NCI-H460 (cell line): ENCODE data around the gene CDC73. TPM values are rescaled to one million over a fixed set of nuclear protein-coding genes. Genes with fewer than 3 reads are reported as not detected.
"Not testable (repeated sequence)": the region's sequence is repeated elsewhere in the genome, so short reads cannot be mapped to it uniquely, and the experiment has no call there.

Experiments
- DNase-seq: peaks from one replicate; pipeline ENCODE4 v3.0.0-alpha.2; 2016; ENCODE audit warnings: low read depth; ENCODE audit errors: extremely low read depth
- total RNA-seq: library from RNA; depleted of rRNA; stranded (reverse); fragments of >200 nt; shearing (Covaris generic); gene quantifications from 2 replicates; pipeline ENCODE4 v1.2.3, GENCODE V29; 2014

CDC73 gene
- total RNA-seq, 1 experiment from 2014 or later: 42.8 TPM

DNA sequence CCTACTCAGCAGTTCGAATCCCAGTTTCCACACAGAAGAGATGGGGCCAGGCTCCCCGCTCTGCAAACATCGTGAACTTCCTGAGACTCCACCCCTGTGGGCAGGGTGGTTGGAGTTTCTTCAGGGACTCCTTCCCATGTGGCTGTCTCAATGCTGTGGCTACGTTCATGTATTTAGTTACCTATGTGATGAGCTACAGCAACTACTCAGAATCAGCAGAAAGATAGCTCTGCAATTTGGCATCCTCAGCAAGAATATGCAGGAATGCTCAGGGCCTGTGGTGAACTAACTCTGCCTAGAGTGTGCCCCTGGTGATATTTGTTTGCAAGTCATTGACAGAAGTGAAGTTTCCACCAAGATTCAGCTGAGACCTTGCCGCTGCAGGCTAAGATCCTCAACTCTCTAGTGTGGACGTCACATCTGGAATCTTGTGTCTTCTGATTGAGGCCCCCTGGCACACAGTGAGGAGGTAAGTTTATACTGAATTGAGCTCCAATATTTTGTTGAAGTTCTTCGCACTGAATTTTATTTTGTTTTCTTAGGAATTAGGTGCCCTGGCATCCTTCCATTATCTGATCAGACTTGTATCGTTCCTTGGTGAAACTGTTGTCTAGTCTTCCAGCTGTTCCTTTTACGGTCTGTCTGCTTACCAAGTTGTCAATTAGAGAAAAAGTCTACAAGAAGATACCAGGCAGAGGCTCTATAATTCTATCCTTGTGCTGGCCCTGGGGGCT, 8.4 kb upstream of the CDC73 start:
- no peak for DNase-seq

DNA sequence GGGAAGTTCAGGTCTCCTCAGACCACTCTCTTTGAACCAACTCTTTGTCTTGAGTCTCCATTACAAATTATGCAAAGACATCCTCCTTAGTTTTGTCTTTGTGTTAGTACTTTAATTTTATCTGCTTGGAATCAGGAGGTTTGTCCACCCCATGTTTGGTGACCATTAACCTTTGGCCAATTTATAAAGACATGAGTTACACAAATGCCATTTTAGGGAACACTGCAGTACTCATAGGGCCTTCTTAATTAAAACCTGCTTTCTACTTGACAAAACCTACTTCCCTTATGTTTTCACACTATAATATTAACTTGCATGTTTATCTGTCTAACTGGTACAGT, 7.9 kb upstream of the CDC73 start:
- no peak for DNase-seq

DNA sequence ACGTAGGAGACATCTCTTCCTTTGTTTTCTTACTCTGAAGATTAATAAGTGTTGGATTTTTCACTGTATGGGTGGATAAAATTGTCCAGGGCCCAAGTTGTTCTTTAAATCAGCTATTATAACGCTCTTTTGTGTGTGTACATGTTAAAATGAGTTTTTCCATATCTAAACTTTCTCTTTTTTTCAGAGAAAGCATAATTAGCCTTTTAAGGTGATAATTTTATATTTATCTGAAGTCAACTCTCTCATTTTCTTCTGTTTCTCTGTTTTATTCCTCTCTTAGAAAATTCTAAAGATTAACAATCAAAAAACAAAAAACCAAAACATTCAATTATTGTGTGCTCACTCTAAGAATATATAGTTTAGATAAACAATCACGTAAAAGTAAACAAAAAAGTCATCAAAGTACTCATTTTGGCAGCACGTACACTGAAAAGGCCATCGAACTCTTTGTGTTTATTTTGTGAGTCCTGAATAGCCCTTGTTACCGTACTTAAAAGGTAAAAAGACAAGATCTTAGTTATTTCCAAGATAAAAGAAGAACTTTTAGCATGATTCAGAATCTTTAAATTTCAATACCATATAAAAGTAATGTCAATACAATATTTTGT, 7.2 kb upstream of the CDC73 start:
- DNase-seq: no peak

DNA sequence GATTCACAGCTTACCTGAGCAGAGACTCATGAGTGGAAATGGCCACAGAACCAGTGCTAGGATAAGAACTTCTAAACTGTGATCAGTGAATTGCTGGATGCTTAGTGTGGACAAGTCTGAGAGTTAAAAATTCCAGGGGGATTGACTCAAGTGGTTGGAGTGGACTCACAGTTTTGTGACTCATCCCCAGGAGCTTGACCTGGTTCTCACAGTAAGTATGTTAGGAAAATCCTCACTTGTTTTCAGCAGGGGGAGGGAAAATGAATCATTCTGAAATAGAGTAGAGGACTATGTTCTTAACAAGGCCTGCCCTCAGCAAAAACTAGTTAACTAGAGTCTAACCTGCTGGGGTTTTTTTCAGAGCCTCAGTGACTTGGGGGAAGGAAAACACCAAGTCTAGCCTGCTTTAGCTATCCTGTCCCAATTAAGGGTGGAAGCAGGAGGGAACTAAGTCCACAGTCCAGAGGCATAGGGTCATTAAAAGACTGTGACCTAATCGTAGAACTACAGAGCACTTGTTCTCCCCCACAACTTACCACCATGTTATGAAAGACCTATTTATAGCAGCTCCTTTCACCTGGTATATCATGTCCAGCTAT, 6.1 kb upstream of the CDC73 start:
- DNase-seq: peak; percentile 84

DNA sequence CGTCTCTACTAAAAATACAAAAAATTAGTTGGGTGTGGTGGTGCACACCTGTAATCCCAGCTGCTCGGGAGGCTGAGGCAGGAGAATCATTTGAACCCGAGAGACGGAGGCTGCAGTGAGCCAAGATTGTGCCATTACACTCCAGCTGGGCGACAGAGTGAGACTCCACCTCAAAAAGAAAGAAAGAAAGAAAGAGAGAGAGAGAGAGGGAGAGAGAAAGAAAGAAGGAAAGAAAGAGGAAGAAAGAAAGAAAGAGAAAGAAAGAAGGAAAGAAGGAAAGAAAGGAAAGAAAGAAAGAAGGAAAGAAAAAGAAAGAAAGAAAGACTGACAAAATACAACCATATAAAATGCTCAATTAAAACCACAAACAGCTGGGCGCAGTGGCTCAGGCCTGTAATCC, 4.7 kb upstream of the CDC73 start:
- not testable (repeated sequence) for DNase-seq

DNA sequence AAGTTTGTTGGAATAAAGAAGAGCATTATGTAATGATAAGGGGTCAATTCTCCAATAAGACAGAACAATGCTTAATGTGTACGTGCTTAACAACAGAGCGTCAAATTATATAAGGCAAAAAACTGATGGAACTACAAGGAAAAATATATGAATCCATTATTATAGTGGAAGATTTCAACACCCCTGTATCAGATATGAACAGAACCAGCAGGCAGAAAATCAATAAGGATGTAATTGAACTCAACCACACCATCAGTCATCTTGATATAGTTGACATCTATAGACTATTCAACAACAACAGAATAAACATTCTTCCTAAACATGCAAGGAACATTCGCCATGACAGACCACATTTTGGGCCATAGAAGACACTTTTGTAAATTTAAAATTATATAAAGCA, 3.6 kb upstream of the CDC73 start:
- DNase-seq: no peak

DNA sequence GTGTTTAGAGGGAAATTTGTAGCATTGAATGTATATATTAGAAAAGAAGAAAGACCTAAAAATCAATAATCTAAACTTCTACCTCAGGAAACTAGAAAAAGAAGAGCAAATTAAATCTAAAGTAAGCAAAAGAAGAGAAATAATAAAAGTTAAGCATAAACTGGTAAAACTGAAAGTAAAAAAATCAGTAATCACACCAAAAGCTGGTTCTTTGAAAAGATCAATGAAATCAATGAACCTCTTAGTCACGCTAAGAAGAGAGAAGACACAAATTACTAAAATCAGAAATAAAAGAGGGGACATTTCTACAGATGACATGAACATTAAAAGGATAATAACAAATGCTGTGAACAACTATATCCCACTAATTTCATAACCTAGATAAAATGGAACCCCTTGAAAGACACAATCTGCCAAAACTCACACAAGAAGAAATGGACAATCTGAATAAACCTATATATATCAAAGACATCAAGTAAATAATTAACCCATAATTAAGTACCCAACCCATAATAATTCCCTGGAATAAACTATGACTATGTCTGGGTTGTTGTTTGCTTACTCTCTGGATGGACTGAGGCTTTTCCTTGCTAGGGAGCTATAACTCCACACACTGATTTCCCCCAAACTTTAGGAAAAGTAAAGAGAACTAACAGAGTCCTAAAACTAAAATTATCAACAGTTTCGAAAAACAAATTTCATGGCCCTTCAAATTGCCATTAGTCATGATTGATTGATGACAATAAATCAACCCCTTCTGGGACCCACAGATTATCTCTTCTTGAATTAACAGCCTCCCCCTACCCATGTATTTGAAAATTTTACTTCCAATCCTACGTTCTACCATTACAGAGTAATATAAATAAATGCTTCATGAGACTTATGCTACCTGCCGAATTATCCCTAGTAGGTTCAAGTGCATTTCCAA, 2.8 kb upstream of the CDC73 start:
- DNase-seq: no peak

DNA sequence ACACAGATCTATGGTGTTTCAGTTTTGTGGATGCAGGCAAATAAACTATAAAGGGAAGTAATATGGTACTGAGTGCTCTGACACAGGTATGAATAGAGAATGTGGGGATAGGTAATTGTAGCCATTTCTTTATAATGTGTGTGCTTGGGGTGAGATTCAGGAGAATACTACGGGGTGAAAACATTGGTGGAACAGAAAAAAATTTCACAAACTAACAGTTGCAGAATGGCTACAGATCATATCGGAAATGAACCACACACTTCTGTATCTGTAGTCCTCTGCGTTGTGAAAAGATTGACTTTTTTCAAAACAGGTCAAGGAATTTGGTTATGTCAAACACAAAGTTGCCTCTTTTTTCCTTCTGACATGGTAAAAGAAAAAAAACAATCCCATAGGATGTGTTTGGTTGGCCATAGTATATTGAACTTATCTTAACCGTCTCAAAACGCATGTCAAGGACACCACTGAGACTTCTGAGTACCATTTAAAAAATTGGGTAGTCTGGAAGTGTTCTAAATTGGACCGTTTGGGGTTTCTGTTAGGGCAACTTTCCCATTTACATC, 1.1 kb upstream of the CDC73 start:
- no peak for DNase-seq

DNA sequence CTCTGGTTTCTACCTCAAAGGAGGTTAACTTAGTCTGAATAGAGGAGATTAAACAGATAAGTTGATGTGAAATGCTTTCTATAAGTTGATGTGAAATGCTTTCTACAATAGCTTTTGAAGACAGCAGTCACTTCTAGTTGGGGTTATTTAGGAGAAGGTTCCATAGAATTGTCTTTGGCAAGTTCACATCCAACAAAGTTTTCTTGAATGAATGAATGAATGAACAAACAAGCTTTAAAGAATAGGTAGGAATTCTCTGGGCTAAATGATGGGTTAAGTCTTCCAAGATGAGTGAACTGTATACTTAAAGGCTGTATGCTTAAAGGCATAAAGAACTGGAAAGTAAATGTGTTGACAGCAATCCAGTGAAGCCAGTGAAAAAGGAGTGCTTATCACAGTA, 1.9 kb downstream of the CDC73 start:
- no peak for DNase-seq

DNA sequence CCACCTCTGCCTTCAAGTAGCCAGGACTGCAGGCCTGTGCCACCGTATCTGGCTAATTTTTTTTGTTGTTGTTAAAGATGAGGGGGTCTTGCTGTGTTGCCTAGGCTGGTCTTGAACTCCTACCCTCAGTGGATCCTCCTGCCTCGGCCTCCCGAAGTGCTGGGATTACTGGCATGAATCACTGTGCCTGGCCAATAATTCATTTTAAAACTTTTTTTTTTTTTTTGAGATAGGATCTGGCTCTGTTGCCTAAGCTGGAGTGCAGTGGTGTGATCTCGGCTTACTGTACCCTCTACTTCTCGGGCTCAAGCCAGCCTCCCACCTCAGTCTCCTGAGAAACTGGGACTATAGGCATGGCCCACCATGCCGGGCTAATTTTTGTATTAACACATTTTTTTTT, 3.5 kb downstream of the CDC73 start:
- no peak for DNase-seq

DNA sequence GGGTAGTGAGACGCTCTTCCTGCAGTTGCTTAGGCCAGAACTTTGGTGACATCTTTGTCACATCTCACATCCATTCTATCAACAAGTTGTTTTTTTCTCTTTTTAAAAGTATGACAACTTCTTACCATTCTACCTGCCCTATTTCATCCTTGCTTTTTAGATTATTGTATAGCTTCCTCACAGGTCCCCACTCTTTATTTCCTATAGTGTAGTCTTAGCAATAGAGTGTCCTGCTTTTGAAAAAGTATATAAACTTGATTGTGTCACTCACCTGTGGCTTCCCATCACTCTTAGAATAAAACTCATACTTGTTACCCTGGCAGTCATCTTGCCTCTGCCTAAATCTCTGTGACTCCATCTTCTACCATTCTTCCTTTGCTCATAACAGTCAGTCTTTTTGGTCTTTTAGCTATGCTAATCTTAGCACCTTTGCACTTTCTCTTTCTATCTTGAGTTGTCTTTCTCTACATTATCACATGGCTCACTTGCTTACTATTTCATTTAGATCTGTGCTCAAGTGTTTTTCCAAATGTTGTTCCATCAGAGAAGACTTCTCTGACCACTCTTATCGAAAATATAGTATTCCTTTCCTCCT, 9.5 kb downstream of the CDC73 start:
- DNase-seq: no peak

DNA sequence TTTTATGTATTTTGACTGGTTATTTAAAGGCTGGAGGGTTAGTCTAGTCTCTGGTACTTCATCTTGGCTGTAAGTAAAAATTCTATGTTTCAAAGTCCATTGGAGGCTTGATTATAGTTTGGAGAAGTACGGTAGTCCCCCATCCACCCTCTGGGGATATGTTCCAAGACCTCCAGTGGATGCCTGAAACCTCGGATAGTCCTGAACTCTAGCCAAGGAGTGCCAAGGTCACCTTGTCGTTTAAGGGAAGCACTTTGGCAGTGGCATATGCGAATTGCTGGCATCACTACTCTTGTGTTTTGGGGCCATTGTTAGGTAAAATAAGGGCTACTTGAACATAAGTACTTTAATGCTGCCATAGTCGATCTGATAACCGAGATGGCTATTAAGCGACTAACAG, 18.4 kb downstream of the CDC73 start:
- DNase-seq: no peak

DNA sequence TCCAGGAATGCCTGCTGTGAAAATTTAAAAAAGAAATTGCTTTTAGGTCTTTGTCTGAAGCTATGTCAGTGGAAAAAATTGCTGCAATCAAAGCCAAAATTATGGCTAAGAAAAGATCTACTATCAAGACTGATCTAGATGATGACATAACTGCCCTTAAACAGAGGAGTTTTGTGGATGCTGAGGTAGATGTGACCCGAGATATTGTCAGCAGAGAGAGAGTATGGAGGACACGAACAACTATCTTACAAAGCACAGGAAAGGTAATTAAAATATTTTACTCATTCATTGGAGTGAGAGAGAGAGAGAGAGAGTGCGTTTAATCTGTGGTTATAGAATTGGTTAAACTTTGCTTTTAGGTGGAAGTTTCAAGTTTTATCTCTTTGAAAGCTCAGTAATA, 20.0 kb downstream of the CDC73 start:
- no peak for DNase-seq

DNA sequence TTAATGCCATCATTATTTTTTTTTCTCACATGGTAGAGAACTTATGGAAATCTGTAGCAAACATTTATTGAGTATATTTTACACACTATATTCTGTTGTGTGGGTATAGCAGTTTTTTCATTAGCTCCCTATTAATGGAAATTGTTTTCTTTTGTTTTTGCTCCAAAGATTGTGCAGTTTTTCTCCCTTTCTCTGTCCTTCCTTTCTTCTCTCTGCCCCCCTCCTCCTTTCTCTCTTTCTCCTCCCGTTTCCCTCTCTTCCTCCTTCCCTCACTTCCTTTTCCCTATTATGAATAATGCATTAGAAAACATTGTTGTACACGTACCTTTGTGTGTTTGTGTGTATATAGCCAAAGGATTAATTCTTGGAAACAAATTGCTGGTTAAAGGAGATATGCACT, 20.6 kb downstream of the CDC73 start:
- DNase-seq: no peak

DNA sequence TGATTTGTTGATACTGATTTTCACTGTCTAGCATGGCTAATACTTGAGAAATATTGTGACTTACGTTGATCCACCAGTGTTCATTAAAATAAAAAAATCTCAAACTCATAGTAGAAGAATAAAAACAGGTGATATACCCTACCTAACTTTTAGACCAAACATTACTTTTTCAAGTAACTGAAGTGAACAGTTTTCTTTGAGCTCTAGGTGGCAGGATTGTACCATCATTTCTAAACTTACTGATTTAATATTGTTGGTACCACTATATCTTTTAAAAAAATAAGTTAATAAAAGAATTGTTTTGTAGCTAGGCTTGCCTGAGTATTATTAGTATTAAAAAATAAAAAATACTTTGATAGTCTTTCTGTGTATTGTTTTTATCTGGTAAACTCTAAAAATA, 21.5 kb downstream of the CDC73 start:
- peak; percentile 27 for DNase-seq

DNA sequence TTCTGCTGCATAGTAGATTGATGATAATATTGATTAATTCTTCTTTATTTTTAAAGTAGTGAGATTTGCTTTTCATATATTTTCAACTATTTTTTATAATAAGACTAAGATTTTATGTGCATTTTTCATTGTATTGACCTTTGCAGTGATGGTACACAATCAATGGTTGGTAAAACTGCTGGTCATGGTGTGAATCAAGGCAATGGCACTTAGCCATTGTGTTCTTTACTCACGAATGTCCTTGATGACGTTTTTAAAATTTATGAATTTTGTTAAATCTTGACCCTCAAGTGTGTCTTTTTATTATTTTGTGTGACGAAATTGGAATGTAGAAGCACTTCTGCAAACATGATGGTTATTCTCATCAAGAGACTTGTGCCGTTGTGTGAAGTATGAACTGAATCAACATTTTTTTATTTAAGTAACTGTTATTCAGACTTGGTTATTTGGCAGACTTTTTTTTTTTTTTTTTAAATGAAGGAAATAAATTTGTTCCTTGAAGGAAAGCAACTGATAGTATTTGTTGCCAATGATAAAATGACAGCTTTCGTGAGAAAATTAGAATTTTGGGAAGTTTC, 22.6 kb downstream of the CDC73 start:
- DNase-seq: no peak

DNA sequence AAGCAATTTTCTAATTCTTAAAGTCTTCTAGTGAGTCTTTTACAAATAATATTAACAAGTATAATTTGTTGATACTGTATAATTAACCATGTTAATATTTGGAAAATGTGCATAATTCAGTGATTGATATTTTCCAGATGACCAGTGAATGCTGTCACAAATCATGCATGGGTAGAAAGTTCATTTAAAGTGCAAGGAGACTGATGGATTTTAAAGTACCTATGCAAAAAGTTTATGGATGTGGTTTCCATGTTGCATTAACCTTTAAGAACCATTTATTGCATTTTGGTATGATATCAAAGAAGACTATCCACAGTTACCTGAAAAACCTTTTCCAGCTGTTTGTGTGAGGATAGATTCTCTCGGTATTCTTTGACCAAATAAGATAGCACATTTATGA, 23.2 kb downstream of the CDC73 start:
- no peak for DNase-seq

DNA sequence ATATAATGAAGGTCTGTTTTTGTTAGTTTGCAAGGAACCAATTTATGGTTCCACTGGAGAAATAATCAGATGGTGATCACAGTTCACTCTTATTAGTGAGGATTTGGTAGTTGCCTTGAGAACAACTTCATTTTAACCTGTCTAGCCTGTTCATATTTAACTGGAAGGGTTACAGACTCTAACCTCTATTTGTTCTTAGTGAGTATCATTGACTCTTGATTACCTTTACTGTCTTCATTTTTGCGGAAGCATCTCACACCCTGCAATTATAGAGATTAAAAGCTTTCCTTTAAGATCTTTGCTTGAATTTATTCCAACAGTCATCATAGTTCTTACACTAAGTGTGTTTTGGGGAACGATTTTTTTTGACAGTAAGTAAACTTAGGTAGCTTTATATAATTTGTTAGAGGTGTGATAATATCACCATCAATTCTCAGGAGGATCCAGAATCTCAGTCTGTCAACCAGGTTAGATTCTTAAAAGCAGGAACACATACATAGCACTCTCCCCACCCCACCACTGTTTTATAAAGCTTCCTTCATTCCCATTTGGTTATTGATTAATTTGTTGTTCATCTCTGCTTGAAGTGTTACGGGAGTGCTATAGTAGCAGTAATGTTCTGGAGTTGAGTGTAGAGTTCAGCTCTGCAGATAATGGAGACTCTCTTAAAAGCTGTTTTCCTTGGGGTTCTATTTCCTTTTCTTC, 34.4 kb downstream of the CDC73 start:
- DNase-seq: no peak

DNA sequence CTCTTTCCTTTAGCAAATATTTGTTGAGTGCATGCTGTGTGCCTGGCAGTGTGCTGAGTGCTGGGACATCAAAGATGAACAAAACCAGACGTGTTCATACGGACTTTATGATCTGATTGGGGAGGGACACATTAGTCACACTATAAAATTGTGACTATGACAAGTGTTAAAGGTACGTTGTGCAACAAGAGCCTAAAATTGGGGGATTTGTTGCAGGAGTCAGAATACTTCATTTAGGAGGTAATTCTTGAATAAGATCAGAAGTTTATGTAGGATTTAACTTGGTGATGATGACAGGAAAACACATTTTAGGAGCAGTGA, 35.0 kb downstream of the CDC73 start:
- no peak for DNase-seq

DNA sequence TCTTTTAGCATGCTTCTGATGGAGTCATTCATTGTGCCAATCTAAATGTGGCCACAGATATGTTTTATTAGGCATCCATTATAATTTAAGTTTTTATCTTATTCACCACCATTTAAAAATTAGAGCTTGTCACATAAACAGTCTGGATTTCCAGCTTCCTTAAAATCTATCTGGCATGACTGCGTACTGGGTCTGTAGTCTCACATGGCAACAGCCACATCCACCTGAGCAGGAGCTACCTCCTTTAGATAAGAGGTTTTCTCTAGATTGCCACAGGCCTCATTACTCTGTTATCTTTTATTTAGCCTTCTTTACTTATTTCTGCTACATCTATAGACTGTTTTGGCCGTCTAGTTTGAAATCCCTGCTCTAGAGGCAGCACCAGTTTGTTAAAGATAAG, 35.5 kb downstream of the CDC73 start:
- no peak for DNase-seq
